Keratinocyte (primary cell): ENCODE measurements around the gene MITD1. TPM values are rescaled to one million over a fixed set of nuclear protein-coding genes. Genes with fewer than 3 reads are reported as not detected.

ENCODE experiments used
- DNase-seq: peaks from one replicate; pipeline ENCODE4 v3.0.0-alpha.2; 2011; ENCODE audit warnings: low read depth, missing footprints, low spot score
- FAIRE-seq: peaks from 2 replicates; lab custom pipeline; 2011; peaks lifted over from hg19 to GRCh38; lab: Jason Lieb, UNC
- H2AFZ ChIP-seq: 2 replicates; pipeline ENCODE4 v1.6.0; 2012; ENCODE audit warnings: low read length, control low read depth, inconsistent platforms; ENCODE audit not compliant: control insufficient read depth
- H3K27ac ChIP-seq: 2 replicates; pipeline ENCODE4 v1.5.1; 2011; ENCODE audit warnings: low read length; ENCODE audit not compliant: control insufficient read depth, insufficient read depth
- H3K27me3 ChIP-seq: 3 replicates; pipeline ENCODE4 v1.6.0; 2011; ENCODE audit warnings: low read length; ENCODE audit not compliant: control insufficient read depth, insufficient read depth; ENCODE audit errors: extremely low read depth
- H3K36me3 ChIP-seq, 2 experiments: 2 replicates in 1 of 2; 3 replicates in 1 of 2; pipeline ENCODE4 v1.5.1; 2011; ENCODE audit warnings: low read length in 2 of 2, mild to moderate bottlenecking in 1 of 2; ENCODE audit not compliant: control insufficient read depth in 2 of 2, insufficient read depth in 2 of 2; ENCODE audit errors: extremely low read depth in 1 of 2
- H3K4me1 ChIP-seq: 3 replicates; pipeline ENCODE4 v1.5.1; 2011; ENCODE audit warnings: low read length; ENCODE audit not compliant: control insufficient read depth, insufficient read depth; ENCODE audit errors: extremely low read depth
- H3K4me2 ChIP-seq: 3 replicates; pipeline ENCODE4 v1.6.0; 2011; ENCODE audit warnings: low read depth, low read length; ENCODE audit not compliant: control insufficient read depth, insufficient read depth; ENCODE audit errors: extremely low read depth
- H3K4me3 ChIP-seq, 3 experiments: fragments of 200-600 bp in 1 of 3; sonication (generic) in 1 of 3; 2 replicates in 2 of 3; 3 replicates in 1 of 3; pipeline ENCODE4 v1.5.1; 2011 to 2016; ENCODE audit warnings: low read length in 3 of 3, mild to moderate bottlenecking in 3 of 3, control low read depth in 2 of 3, inconsistent platforms in 1 of 3, low read depth in 1 of 3, mixed read lengths in 1 of 3, mixed run types in 1 of 3, moderate library complexity in 1 of 3; ENCODE audit not compliant: control insufficient read depth in 2 of 3, insufficient read depth in 2 of 3; ENCODE audit errors: extremely low read depth in 1 of 3
- H3K79me2 ChIP-seq: 2 replicates; pipeline ENCODE4 v1.6.0; 2012; ENCODE audit warnings: low read length; ENCODE audit not compliant: control insufficient read depth, insufficient read depth
- H3K9ac ChIP-seq: 3 replicates; pipeline ENCODE4 v1.6.0; 2011; ENCODE audit warnings: low read length; ENCODE audit not compliant: control insufficient read depth, insufficient read depth; ENCODE audit errors: extremely low read depth
- H3K9me1 ChIP-seq: 3 replicates; pipeline ENCODE4 v1.6.0; 2011; ENCODE audit warnings: low read length; ENCODE audit not compliant: control insufficient read depth, insufficient read depth; ENCODE audit errors: extremely low read depth
- H3K9me3 ChIP-seq: 2 replicates; pipeline ENCODE4 v1.5.1; 2012; ENCODE audit warnings: low read depth, low read length; ENCODE audit not compliant: control insufficient read depth
- H4K20me1 ChIP-seq: 3 replicates; pipeline ENCODE4 v1.6.0; 2011; ENCODE audit warnings: low read length; ENCODE audit not compliant: control insufficient read depth, insufficient read depth; ENCODE audit errors: extremely low read depth
- EZH2 ChIP-seq: IDR thresholded peaks from one replicate; pipeline ENCODE4 v1.6.1; 2012; ENCODE audit warnings: inconsistent platforms, mild to moderate bottlenecking, low read length, moderate library complexity
- dilution Hi-C: fragments of 300-500 bp; cut with MboI; formaldehyde crosslinking; loops from one replicate; pipeline ENCODE4 v1.7.0; 2020; ENCODE audit warnings: low sequenced_read_pairs; ENCODE audit not compliant: extremely low pct_ligation_motif_present
- polyA minus RNA-seq, 3 experiments: library from RNA; depleted of rRNA, polyadenylated mRNA; stranded (reverse); fragments of >200 nt; gene quantifications; 1 replicate in 1 of 3; 2 replicates in 1 of 3; 3 replicates in 1 of 3; pipeline ENCODE4 v1.2.3, GENCODE V29; 2011
- polyA plus RNA-seq, 5 experiments: library from polyadenylated mRNA; depleted of rRNA in 3 of 5; stranded (reverse) in 3 of 5; stranded (forward) in 1 of 5; unstranded in 1 of 5; fragments of >200 nt; gene quantifications; 1 replicate in 1 of 5; 2 replicates in 3 of 5; 3 replicates in 1 of 5; pipeline versions ENCODE4 v1.2.1 to v1.2.3, GENCODE V29; 2011 to 2012; ENCODE audit warnings: missing spikeins in 2 of 5, low read depth in 1 of 5, low replicate concordance in 1 of 5
- TF ChIP-seq, protein P1 (sequence below), 3 experiments: IDR thresholded peaks in 1 of 3; conservative IDR thresholded peaks in 1 of 3; optimal IDR thresholded peaks in 1 of 3; 2 replicates in 2 of 3; 3 replicates in 1 of 3; pipeline versions ENCODE3 to v1.5.1; 2011; ENCODE audit warnings: low read length in 3 of 3, mild to moderate bottlenecking in 3 of 3, moderate library complexity in 2 of 3, control low read depth in 1 of 3, inconsistent platforms in 1 of 3; ENCODE audit not compliant: insufficient read depth in 2 of 3; ENCODE audit errors: extremely low read depth in 1 of 3

Gene MITD1
- 16.4 to 37.7 TPM (median 22.2 TPM) in 3 replicates for polyA plus RNA-seq
- 241 TPM for polyA plus RNA-seq (2011; ENCODE audit: low read depth)
- polyA plus RNA-seq (2011; cell fraction: cytosol; rRNA removed) = 13.6 and 20.1 TPM in 2 replicates
- 20.3 and 38.7 TPM in 2 replicates for polyA plus RNA-seq (2011; cell fraction: nucleus; rRNA removed)
- polyA plus RNA-seq (2012; ENCODE audit: low replicate concordance) = 26.0 and 38.5 TPM in 2 replicates
- 2.0 to 4.5 TPM (median 3.0 TPM) in 3 replicates for polyA minus RNA-seq
- polyA minus RNA-seq (2011; cell fraction: cytosol; rRNA and poly(A)+ RNA removed) = 4.4 TPM
- polyA minus RNA-seq (2011; cell fraction: nucleus; rRNA and poly(A)+ RNA removed) = 3.9 and 4.3 TPM in 2 replicates

DNA sequence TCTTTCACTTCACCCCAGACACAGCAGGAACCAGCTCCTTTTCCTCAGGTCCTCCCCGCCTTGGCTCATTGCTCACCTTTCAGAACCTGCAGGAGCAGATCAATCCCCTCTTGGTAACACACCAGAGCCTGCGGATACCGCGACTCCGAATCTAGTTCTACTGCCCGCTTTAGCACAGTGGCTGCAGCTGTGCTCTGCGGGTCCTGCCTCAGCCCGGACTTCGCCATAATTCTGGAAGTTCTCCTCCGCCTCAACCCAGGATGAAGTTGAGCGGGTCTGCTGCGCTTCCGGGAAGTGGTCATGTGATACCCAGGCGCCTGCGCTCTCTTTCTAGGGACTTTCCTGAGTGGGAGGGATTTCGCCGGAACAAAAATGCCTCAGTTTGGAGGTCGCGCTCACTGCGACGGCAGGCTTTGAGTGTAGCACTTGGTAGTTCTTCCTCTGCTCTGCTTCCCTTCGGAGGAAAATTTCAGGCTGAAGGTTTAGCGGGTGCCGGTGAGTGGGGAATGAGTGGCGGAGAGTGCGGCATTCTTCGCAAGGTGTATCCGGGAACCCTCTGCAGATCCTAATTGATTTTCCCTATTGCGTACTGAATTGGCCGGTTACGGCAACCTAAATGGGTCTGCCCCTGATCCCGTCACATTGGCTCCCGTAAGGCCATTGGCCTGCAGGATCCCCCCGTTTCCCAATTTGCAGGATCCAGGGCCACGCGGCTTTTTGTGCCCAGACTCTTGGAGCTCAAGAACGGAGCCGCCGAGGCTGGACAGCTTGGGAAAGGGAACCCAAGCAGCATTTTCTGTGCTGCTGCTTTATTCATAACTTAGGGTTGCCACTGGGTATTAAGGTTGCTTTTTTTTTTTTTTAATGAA, at the start of gene MITD1, which contains the start of gene MRPL30:
Gene MITD1, minus strand, starts transcription at position 304 of the 869 bp plus-strand sequence. Its CDS starts 77 bp downstream, at position 227.
Gene MRPL30, plus strand, starts transcription at position 430 of the 869 bp plus-strand sequence. CDS start 5,020 bp downstream, outside the sequence.
- H3K4me2 ChIP-seq = peak within 1 kb of the TSS; percentile 95
- DNase-seq (peak; percentile 50), FAIRE-seq (peak; percentile 62)
- peaks cover 72% of the 10 kb centered on the region for H3K79me2 ChIP-seq
- peak within 1 kb of the TSS; percentile 79 for H3K9ac ChIP-seq
- no peaks in the 10 kb centered on the region for H4K20me1 ChIP-seq
- H3K36me3 ChIP-seq = no peaks in the 10 kb centered on the region
- H3K4me3 ChIP-seq = peak within 1 kb of the TSS; percentile 69 to 93 (median 91)
- dilution Hi-C loops = no loop called here
- H3K4me1 ChIP-seq = peaks cover 10% of the 10 kb centered on the region
- TF ChIP-seq, protein P1, sequence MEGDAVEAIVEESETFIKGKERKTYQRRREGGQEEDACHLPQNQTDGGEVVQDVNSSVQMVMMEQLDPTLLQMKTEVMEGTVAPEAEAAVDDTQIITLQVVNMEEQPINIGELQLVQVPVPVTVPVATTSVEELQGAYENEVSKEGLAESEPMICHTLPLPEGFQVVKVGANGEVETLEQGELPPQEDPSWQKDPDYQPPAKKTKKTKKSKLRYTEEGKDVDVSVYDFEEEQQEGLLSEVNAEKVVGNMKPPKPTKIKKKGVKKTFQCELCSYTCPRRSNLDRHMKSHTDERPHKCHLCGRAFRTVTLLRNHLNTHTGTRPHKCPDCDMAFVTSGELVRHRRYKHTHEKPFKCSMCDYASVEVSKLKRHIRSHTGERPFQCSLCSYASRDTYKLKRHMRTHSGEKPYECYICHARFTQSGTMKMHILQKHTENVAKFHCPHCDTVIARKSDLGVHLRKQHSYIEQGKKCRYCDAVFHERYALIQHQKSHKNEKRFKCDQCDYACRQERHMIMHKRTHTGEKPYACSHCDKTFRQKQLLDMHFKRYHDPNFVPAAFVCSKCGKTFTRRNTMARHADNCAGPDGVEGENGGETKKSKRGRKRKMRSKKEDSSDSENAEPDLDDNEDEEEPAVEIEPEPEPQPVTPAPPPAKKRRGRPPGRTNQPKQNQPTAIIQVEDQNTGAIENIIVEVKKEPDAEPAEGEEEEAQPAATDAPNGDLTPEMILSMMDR (optimal IDR thresholded peaks at IDR 0.05 in 1 of 3, IDR thresholded peaks at IDR 0.05 in 1 of 3, conservative IDR thresholded peaks at IDR 0.05 in 1 of 3; ENCODE audit: extremely low read depth in 1 of 3, insufficient read depth in 2 of 3, low read length in 3 of 3) = no peak
- no peak for TF ChIP-seq EZH2
- no peaks in the 10 kb centered on the region for H3K27me3 ChIP-seq
- H3K27ac ChIP-seq = peak within 1 kb of the TSS; percentile 87
- H2AFZ ChIP-seq = peak within 1 kb of the TSS; percentile 95
- H3K9me1 ChIP-seq = no peaks in the 10 kb centered on the region
- no peaks in the 10 kb centered on the region for H3K9me3 ChIP-seq

DNA sequence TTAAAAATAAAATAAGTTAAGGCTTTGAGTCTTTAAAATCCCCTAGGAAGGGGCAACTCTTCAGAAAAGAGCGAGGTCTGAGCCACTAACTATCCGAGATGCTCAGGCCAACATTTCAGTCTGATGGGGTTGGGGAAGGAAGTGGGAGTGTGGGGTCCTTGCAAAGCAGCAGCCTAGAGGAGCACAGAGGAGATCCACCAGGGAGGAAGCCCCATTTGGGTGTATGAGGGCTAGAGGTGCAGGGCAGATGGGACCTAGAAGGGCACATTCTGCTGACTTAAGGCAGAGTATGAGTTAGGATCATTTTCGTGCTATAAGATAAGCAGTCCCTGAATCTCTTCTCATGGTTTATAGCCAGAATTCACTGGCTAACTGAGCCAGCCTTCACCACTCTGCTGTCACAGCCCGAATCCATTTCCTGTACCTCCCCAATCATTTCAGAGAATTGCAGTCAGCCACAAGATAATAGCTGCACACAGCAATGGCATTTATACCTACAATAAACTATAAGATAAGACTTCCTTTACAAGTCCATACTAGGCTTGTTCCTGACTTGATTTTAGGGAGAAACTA, 37.2 kb upstream of the MITD1 start:
- H3K36me3 ChIP-seq = no peaks in the 10 kb centered on the region
- no peak overlapping the region for H3K4me3 ChIP-seq
- H3K4me1 ChIP-seq = no peaks in the 10 kb centered on the region
- DNase-seq (no peak), FAIRE-seq (no peak)
- dilution Hi-C loops = no loop called here
- no peaks in the 10 kb centered on the region for H3K9me3 ChIP-seq
- no peaks in the 10 kb centered on the region for H4K20me1 ChIP-seq
- TF ChIP-seq, protein P1 (optimal IDR thresholded peaks at IDR 0.05 in 1 of 3, IDR thresholded peaks at IDR 0.05 in 1 of 3, conservative IDR thresholded peaks at IDR 0.05 in 1 of 3; ENCODE audit: extremely low read depth in 1 of 3, insufficient read depth in 2 of 3, low read length in 3 of 3) = no peak
- TF ChIP-seq EZH2 = no peak
- H3K79me2 ChIP-seq = no peaks in the 10 kb centered on the region
- H3K9me1 ChIP-seq = no peaks in the 10 kb centered on the region
- H3K27me3 ChIP-seq = no peaks in the 10 kb centered on the region
- H3K9ac ChIP-seq = no peak overlapping the region
- H2AFZ ChIP-seq = no peak overlapping the region
- H3K4me2 ChIP-seq = no peak overlapping the region
- H3K27ac ChIP-seq = no peak overlapping the region
